ENCODE results near the gene OR14C36.
"Not testable (repeated sequence)": the region's sequence is repeated elsewhere in the genome, so short reads cannot be mapped to it uniquely, and the experiment has no call there.

OR14C36 gene, protein sequence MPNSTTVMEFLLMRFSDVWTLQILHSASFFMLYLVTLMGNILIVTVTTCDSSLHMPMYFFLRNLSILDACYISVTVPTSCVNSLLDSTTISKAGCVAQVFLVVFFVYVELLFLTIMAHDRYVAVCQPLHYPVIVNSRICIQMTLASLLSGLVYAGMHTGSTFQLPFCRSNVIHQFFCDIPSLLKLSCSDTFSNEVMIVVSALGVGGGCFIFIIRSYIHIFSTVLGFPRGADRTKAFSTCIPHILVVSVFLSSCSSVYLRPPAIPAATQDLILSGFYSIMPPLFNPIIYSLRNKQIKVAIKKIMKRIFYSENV

DNA sequence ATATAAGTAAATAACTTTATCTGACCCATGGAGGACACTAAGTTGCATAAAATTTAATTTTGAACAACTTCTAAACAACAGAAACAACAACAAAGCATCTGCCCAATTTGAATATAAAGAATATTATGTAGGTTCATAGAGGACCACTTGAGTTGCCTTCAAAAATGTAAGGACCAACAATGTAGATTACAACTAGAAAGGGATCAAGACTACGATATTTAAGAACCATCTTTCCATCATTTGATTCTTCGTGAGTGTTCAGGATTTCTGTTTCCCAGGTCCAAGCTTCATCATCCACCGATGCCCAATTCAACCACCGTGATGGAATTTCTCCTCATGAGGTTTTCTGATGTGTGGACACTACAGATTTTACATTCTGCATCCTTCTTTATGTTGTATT, at the start of gene OR14C36:
Gene OR14C36, plus strand, starts transcription at position 301 of the 400 bp plus-strand sequence. Its CDS starts 0 bp downstream, at position 301.
- no peak for DNase-seq

DNA sequence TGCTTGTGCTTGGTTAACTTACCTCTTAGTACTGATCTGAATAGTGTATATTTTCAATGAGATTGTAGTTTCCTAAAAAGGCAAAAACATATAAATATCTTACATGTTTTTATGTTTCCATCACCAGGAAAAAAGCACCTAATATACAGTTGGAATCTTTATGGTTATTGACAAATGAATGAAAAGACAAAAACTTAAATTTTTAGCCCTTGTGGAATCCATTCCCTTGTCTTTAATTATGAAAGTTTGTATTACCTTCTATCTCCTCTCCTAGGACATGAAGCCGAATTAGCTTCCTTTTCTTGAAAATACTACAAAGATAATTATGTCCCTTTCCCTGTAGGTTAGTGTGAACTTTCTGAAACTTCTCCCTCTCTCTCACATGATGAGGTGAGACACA, 45.3 kb upstream of the OR14C36 start, which contains the start of gene OR2T12:
Gene OR2T12, minus strand, starts transcription at position 101 of the 400 bp plus-strand sequence. CDS start 7,846 bp downstream, outside the sequence.
- no peak for DNase-seq

DNA sequence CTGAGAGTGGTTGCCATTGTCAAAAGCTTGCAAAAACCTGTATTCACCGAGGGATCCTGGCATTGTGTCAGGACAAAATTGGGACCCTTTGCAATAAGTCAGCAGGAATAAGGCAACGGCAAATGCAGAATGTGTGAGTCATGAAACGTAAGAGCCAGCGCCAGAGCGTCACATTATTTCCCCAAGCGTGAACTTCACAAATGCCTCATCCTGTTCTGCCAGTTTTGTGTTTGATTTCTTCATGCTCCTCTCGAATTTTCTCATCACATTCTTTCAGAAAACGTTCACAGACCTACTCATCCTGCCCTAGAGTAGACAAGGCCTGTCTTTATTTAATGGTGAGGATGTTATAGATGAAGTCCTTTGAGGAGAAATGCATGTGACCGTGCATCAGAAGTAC, 42.9 kb upstream of the OR14C36 start:
- not testable (repeated sequence) for DNase-seq

DNA sequence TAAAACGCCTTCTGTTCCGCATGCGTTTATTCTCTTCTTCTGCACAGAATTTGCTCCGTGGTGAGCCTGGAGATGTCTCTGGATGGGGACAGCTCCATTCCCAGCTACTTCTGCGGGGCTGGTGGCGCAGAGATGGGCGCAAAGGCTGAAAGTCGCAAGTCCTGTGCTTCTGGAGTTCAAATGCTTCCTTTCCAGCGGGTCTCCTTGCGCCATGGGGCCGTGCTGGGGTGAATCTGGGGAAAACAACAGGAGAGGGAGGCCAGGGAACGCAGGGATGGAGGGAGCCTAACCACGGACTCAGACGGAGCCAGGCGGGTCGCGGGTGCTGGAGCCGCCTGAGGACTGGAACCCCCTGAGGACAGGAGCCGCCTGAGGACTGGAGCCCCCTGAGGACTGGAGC, 42.5 kb upstream of the OR14C36 start:
- DNase-seq: no peak

DNA sequence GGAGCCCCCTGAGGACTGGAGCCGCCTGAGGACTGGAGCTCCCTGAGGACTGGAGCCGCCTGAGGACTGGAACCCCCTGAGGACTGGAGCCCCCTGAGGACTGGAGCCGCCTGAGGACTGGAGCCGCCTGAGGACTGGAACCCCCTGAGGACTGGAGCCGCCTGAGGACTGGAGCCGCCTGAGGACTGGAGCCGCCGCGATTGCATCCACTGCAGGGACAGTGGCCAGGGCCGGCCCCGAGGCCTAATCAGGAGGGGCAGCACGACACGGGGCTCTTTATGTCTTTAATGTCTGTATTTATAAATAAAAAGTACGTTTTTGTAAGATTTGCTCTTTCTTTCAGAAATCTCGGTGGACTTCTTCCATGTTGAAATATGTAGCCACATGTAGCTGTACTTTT, 41.8 kb upstream of the OR14C36 start:
- DNase-seq: not testable (repeated sequence)

DNA sequence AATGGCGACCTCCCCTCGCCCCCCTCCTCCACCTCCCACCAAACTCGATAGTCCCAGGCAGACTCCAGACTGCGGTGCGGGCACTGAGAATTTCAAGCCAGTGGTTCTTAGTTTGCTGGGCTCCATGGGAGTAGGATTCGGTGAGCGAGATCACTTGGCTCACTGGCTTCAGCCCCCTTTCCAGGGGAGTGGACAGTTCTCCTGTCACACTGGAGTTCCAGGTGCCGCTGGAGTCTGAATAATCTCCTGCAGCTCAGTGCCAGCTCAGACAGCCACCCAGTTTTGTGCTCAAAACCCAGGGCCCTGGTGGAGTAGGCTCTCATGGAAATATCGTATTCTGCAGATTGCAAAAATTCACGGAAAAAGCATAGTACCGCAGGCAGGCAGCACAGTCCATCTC, 31.8 kb upstream of the OR14C36 start:
- no peak for DNase-seq

DNA sequence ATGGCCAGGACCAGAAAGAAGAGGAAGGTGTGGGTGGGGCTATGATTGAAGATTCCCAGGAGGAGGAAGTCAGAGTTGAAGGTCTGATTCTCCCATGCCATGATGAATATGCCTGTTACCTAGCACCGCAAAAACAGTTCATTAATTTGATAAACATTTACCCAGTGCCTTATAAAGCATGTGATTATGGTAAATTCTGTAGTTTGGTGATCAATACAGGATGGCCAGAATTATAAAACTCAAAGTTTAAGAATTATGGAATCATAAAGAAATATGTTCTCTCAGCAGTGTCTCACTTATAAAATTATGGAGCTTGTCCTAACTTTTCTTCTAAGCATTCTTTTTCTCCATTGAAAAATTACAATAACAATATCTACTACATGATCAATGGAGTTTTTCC, 24.1 kb upstream of the OR14C36 start, which contains the start of gene OR2M7:
Gene OR2M7, minus strand, starts transcription at position 101 of the 400 bp plus-strand sequence. Its CDS starts 0 bp downstream, at position 101.
- no peak for DNase-seq

DNA sequence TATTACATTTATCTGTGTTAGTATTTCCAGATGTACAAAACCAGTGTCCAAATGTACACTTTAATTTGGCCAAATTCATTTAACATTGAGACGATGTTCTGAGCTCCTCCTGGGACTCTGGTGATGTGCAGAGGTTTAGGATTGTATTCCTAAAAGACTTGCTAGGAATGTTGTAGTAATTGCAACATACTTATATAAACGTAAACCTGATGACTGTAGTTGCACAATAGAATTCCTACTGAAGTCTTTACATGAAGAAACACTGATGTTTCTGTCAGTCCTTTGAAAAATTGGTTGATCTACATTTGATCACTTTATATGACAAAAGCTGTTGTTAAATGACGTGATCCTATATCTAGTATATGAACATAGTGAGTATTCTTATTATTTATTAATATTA, 5.1 kb upstream of the OR14C36 start:
- DNase-seq: no peak

DNA sequence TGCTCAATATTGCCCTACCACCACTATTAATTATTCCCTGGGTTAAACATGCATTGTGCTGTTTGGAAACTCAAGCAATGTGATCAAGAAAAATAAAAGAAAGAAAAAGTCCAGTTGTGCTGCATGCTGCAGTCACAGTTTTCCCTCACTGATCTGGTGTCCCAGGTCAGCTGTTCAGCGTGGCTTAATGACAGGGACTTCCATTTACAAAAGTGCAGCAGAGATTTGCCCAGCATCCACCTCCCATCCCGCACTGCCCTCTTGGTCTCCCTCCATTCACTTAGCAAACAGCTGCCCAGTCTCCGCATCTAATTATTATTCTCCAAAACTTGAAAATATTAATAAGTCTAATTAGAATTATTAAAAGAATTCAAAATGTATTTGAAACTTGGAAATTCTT, 10.8 kb downstream of the OR14C36 start:
- DNase-seq: no peak

DNA sequence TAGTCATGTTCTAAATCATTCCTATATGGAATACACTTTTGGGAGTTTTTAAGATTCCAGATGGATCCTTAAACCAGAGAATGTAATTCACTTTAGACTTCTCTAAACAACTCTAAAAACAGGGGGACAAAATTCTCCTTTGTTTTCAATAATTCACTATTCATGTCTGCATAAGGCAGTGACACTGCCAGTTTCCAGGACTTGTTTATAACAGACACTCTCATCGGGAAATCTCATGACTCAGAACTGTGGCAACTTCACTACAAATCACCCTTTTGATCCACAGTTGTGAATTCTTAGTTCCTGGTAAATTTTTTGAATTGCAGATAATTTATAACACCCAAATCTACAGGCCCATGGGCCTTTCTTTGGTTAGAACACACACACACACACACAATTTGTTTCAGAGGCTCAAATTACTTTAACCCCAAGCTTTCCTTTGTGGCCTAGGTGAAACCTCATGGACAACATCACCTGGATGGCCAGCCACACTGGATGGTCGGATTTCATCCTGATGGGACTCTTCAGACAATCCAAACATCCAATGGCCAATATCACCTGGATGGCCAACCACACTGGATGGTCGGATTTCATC, 12.6 kb downstream of the OR14C36 start, which contains the start of gene OR2T4:
Gene OR2T4, plus strand, starts transcription at position 545 of the 595 bp plus-strand sequence. Its CDS starts 0 bp downstream, at position 545.
- DNase-seq: no peak

DNA sequence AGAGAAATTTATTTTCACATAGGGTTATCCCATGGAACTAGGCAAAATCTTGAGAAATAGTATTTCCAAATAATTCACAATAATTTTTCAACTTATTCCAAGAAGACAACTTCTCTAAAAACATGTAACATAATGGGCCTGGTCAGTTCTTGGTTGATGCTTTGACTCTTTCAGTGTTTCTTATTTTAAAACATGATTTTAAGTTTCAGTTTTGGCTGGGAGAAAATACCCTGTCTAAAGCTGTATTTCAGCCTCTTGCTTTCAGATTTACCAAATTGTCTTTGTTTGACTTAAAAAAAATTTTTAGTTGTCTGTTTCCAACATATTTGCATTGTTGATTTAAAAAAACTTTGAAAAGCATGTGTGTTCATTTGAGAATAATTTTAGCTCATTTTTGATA, 18.0 kb downstream of the OR14C36 start:
- DNase-seq: no peak

DNA sequence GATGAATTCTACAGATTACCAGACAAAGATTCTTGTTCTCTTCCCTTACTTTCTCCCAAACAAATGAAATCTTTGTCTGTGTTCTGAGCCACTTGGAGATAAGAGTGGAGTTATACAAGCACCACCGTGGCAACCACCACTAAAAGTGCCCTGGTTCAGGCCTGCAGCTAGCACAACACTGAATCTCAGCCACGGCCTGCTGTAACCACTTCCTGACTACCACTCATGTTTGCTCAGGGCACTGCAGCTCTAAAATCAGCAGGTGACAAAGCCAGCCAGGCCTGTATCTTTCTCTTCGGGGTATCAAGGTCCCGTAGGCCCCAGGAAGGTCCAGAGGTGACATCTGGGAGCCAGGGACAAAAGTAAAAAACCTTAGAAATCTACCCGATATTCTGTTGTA, 23.8 kb downstream of the OR14C36 start:
- no peak for DNase-seq

DNA sequence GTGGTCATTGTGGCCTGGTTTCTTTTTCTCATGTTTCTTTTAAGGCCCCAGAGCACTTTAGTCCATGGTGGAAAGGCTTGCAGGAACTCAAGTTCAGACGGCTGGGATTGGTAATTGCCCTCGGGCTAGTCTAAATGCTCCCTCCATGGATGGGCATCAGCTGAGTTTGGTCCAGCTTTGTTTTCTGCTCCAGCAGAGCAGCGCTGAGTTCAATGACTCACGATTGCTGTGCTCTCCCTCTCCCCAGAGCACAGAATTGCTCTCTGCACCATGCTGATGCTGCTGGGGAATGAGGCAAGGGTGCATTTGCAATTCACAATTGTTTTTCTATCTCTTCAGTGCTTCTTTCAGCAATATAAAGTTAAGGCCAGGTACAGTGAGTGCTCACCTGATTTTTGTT, 25.2 kb downstream of the OR14C36 start:
- DNase-seq: no peak

DNA sequence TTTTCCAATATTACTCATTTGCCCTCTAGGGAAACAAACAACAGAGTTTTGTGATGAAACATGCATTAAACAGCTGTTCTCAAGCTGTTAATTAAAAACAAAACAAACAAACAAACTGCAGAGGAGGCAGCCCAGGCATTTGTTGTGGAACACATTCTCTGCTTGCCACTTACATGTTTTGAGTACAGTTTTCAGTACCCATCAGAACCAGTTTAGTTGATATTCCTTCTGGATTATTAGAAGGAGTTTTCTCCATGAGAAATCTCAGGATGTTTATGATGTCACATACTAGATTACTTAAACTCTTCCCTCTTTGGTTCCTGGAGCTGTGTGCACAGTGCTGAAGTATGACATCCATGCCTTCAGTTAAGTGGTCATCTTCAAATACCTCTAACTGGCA, 26.9 kb downstream of the OR14C36 start, which contains the start of gene OR2T6:
Gene OR2T6, plus strand, starts transcription at position 301 of the 400 bp plus-strand sequence. CDS start 11,863 bp downstream, outside the sequence.
- no peak for DNase-seq

DNA sequence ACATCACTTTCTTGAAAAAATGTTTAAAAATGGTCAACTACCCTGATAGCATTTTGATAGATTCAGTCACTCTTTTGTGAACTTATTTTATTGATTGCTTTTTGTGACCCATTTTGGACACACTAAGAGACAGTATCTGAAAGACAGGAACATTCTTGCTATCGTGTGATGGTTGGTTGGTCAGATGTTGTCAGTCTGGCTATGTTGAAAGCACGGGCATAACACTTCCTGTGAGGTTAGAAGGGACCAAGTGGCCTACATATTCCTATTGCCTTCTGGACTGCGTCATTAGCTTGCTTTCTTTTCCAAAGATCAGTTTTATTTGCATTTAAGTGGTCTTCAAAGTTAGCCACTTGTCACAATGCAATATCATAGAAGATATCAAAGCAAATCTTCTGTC, 28.3 kb downstream of the OR14C36 start:
- no peak for DNase-seq

DNA sequence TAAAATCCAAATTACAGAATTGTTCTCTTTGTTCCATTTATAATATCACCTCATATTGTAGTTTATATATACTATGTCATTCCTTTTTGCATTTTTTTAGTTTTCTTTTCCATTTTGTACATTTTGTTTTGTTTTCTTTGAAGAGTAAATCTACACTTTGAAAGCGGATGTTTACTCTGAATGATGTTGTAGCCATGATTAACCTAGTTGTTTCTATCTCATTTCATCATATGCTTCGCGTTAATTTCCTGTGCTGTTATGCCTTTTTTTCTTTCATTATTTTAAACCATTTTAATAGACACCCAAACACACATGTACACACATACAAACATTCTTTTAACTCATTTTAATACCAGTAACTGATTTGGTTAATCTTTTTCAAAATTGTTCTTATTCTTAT, 32.3 kb downstream of the OR14C36 start:
- DNase-seq: no peak

DNA sequence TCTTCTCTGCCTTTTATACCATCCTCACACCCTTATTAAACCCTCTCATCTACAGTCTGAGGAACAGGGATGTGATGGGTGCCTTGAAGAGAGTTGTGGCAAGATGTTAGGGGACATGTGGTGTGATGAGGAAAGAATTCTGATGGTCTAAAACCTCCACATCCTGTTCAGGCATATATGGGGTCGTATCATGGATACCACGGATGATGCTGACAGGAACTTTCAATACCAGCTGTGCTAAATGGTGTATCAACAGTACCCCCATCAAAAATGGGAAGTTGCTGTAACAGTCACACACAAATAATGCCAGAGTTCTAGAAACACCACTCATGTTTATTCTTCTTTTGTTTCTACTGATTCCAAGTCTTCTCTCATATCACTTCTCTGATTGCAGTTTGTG, 39.9 kb downstream of the OR14C36 start:
- no peak for DNase-seq

DNA sequence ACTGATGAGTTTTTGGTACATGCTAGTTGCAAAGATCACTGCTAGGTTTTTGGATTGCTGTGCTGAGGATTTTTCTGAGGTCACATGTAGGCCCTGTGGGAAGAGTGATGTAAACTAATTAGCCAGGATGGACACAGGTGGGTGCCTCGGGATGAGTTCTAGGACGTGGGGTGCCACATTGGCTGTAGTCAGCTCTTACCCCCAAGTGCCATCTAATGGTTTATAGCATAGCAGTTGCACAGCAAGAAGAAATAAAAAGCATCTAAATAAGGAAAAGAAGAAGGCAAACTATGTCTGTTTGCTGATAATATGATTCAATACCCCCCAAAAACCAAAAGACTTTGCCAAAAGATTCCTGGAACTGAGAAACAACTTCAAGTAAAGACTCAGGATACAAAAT, 44.5 kb downstream of the OR14C36 start:
- no peak for DNase-seq
